ENCODE data around the gene FAM184A. TPM values are rescaled to one million over a fixed set of nuclear protein-coding genes. Genes with fewer than 3 reads are reported as not detected.

Gene FAM184A
- polyA plus RNA-seq, 2 of the 4 experiments (the other 2 are of a cell fraction): 0.06 TPM; not detected in 1

DNA sequence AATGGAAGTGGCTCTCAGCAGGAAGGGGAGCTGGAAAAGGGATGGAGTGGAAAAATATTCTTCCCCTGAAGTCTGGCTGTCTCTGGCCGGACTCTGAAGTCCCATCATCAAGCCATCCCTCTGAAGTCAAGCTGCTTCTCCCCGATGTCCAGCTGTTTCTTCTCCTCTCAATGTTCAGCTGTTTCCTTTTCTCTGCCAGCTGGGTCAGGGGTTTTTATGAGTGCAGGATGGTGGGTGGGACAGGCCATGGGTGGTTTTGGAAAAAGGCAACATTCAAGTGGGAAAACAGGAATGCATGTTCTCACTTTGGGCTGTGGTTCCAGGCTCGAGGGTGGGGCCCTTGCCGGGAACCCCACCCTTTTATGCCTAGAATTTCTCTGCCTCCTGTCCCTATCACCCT lies 48.4 kb upstream of the FAM184A start:
- no peak overlapping the region for H3K4me3 ChIP-seq
- ChIA-PET CTCF (interaction anchor here (2.0 to 2.3 kb wide), 2 partner anchors 16 to 22 kb away, joined by 7 to 8 read pairs; no protein-coding TSS in a partner anchor), POLR2A (no interaction called here)
- no peaks in the 10 kb centered on the region for H3K9me3 ChIP-seq
- H3K4me1 ChIP-seq: peaks cover 9% of the 10 kb centered on the region
- 23% methylated on average over 4 of the region's 4 CpGs for WGBS (ENCODE audit: missing lambda C conversion rate)
- no peak overlapping the region for H3K4me2 ChIP-seq
- ATAC-seq (no peak), FAIRE-seq (no peak), DNase-seq (ENCODE audit: low read depth in 1 of 2, low spot score in 1 of 2) (no peak)
- no peak overlapping the region for H3K27ac ChIP-seq
- TF ChIP-seq TP53 (CRISPR knock-in tag; IDR thresholded peaks at IDR 0.05) (no peak), RNF2 (IDR thresholded peaks at IDR 0.05; ENCODE audit: borderline replicate concordance, low read depth) (no peak), RFX5 (IDR thresholded peaks at IDR 0.05) (no peak), KDM5A (IDR thresholded peaks at IDR 0.05) (no peak), ZFP36 (IDR thresholded peaks at IDR 0.05; ENCODE audit: borderline replicate concordance, partially characterized antibody) (no peak), CBX2 (IDR thresholded peaks at IDR 0.05; ENCODE audit: borderline replicate concordance, low read depth) (no peak), EP300 (IDR thresholded peaks at IDR 0.05) (no peak), MYC (IDR thresholded peaks at IDR 0.05; ENCODE audit: borderline replicate concordance, low read length) (no peak), SREBF2 (IDR thresholded peaks at IDR 0.05) (no peak), FOSB (CRISPR knock-in tag; IDR thresholded peaks at IDR 0.05) (no peak), REST (IDR thresholded peaks at IDR 0.05) (no peak), ZSCAN20 (CRISPR knock-in tag; IDR thresholded peaks at IDR 0.05) (no peak), EHMT2 (IDR thresholded peaks at IDR 0.05; ENCODE audit: low read depth) (no peak), MAFK (IDR thresholded peaks at IDR 0.05; ENCODE audit: partially characterized antibody) (no peak), HDAC2 (IDR thresholded peaks at IDR 0.05) (no peak), TFCP2L1 (CRISPR knock-in tag; IDR thresholded peaks at IDR 0.05) (no peak)
- TF ChIP-seq, protein P1, sequence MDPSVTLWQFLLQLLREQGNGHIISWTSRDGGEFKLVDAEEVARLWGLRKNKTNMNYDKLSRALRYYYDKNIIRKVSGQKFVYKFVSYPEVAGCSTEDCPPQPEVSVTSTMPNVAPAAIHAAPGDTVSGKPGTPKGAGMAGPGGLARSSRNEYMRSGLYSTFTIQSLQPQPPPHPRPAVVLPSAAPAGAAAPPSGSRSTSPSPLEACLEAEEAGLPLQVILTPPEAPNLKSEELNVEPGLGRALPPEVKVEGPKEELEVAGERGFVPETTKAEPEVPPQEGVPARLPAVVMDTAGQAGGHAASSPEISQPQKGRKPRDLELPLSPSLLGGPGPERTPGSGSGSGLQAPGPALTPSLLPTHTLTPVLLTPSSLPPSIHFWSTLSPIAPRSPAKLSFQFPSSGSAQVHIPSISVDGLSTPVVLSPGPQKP (IDR thresholded peaks at IDR 0.05; ENCODE audit: low read depth, low read length): no peak

DNA sequence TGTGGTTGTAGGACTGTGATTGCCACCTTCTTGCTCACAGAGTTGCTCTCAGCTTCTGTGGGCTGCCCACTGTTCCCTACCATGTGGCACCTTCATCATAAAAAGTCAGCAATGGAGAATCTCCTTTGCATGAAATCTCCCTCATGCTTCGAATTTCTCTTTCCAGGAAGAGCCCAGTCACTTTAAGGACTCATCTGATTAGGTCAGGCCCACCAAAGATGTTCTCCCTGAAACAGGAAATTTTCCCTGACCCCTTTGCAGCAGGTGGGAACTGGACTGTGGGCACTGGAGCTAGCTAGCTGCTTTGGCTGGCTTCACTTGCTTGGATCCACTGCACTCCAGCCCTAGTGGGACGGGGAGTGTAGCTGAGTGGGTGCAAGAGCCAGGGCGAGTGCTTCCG lies 47.7 kb upstream of the FAM184A start:
- CTCF ChIA-PET: interaction anchor here (2.0 to 2.3 kb wide), 2 partner anchors 16 to 22 kb away, joined by 7 to 8 read pairs; no protein-coding TSS in a partner anchor

More for the DNA sequence above, 47.7 kb upstream of the FAM184A start:
- Histone ChIP-seq H3K27ac (no peak overlapping the region), H3K9me3 (no peaks in the 10 kb centered on the region), H3K4me2 (no peak overlapping the region), H3K4me3 (no peak overlapping the region), H3K4me1 (peaks cover 9% of the 10 kb centered on the region)
- 10% methylated on average over 1 of the region's 4 CpGs for WGBS (ENCODE audit: missing lambda C conversion rate)
- POLR2A ChIA-PET: no interaction called here
- ATAC-seq (no peak), DNase-seq (ENCODE audit: low read depth in 1 of 2, low spot score in 1 of 2) (no peak), FAIRE-seq (no peak)
- TF ChIP-seq MAZ (IDR thresholded peaks at IDR 0.05; ENCODE audit: borderline replicate concordance, low read depth, low read length) (no peak), REST (IDR thresholded peaks at IDR 0.05) (no peak), MAFK (IDR thresholded peaks at IDR 0.05; ENCODE audit: partially characterized antibody) (no peak), PHF8 (IDR thresholded peaks at IDR 0.05; ENCODE audit: borderline replicate concordance, low read depth) (no peak), JUNB (IDR thresholded peaks at IDR 0.05) (no peak), MYC (IDR thresholded peaks at IDR 0.05; ENCODE audit: borderline replicate concordance, low read length) (no peak), CTCF (IDR thresholded peaks at IDR 0.05) (no peak), RARB (CRISPR knock-in tag; IDR thresholded peaks at IDR 0.05) (no peak), EP300 (IDR thresholded peaks at IDR 0.05) (no peak), SMC3 (IDR thresholded peaks at IDR 0.05) (no peak), ESRRA (IDR thresholded peaks at IDR 0.05; ENCODE audit: borderline replicate concordance, low read length) (no peak), EHMT2 (IDR thresholded peaks at IDR 0.05; ENCODE audit: low read depth) (no peak), RNF2 (IDR thresholded peaks at IDR 0.05; ENCODE audit: borderline replicate concordance, low read depth) (no peak), HES2 (IDR thresholded peaks at IDR 0.05) (no peak)

Data from A549 (cell line).